GM18517 (cell line): Measurements from ENCODE around the gene SLC17A5.
"Not testable (repeated sequence)": the region's sequence is repeated elsewhere in the genome, so short reads cannot be mapped to it uniquely, and the experiment has no call there.

Experiments
- ATAC-seq: cut with Tn5 transposase; IDR thresholded peaks from one replicate; pipeline ENCODE4 v1.9.1; 2021; ENCODE audit warnings: mild to moderate bottlenecking, moderate library complexity; ENCODE audit not compliant: unreplicated experiment

Gene SLC17A5

DNA sequence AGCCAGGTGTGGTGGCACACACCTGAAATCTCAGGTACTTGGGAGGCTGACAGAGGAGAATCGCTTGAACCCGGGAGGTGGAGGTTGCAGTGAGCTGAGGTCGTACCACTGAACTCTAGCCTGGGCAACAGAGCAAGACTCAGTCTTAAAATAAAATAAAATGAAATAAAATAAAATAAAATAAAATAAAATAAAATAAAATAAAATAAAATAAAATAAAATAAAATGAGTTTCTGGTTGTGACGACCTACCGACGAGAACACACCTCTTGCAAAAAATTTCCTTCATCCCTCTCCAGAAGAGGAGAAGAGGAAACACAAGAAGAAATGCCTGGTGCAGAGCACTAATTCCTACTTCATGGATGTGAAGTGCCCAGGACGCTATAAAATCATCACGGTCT is 35.7 kb downstream of the SLC17A5 start:
- not testable (repeated sequence) for ATAC-seq

GRCh38 chr6:73614802-73615201 is 39.0 kb downstream of the SLC17A5 start:
- ATAC-seq: no peak

GRCh38 chr6:73613806-73614536 is 39.8 kb downstream of the SLC17A5 start:
- no peak for ATAC-seq

- ATAC-seq: no peak
Measured at GRCh38 chr6:73612611-73613010, 41.2 kb downstream of the SLC17A5 start.

DNA sequence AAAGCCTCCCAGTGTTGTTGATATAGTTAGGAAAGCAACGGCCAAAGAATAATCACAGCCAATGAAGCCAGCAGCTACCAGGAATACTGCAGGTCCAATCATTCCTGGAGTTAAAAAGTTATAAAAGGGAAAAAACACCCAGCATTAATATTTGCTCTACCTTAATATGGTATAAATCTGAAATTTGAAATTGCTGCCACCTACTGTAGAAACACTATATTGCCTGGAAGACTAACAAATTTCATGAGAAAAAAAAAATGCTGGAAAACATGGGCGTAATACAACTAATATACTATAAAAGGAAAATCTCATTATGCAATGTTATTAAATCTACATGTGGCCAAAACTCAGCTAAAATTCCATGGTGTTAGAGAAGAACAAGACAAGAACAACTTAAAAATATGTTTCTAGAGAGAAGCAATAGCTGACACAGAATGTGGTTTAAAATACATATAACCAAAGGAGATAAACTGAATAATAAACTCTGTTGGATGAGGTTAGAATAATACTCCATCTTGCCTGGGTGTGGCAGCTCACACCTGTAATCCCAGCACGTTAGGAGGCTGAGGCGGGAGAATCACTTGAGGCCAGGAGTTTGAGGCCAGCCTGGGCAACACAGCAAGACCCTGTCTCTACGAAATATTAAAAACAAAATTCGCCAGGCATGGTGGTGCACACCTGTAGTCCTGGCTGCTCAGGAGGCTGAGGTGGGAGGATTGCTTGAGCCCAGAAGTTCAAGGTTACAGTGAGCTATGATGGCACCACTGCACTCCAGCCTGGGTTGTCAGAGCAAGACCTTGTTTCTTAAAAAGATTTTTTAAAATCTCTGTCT is 43.1 kb downstream of the SLC17A5 start:
- peak; percentile 52 for ATAC-seq

DNA sequence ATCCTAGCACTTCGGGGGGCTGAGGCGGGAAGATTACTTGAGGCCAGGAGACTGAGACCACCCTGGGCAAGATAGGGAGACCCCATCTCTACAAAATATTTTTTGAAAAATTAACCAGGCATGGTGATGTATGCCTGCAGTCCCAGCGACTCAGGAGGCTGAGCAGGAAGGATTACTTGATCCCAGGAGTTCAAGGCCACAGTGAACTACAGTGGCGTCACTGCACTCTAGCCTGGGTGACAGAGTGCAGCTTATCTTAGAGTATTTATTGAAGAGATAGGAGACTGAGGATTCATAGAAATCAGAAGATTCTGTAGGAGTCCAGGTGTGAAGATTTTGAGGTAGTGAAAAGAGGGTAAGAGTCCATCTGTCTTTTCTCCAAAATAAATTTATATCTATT is 45.0 kb downstream of the SLC17A5 start:
- ATAC-seq: no peak

DNA sequence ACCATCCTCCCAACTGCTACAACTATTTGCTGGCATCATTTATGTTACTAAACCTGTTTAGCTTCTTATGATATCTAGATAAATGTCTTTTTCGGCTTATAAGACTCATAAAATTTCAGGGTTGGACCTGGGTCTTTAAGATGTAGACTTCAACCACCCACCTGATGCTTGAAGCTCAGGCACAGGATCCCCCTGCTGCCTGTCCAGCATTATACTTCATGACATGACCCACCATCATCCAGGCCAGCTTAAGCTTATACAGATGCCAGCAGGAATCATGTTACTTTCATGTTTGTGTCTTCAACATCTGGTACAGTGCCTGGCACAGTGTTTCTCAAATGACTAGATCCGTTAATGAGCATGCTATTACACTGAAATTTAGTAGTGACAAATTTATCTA is 47.4 kb downstream of the SLC17A5 start:
- no peak for ATAC-seq

GRCh38 chr6:73604461-73604860 is 49.3 kb downstream of the SLC17A5 start:
- no peak for ATAC-seq

GRCh38 chr6:73604020-73604419 is 49.8 kb downstream of the SLC17A5 start:
- ATAC-seq: no peak

DNA sequence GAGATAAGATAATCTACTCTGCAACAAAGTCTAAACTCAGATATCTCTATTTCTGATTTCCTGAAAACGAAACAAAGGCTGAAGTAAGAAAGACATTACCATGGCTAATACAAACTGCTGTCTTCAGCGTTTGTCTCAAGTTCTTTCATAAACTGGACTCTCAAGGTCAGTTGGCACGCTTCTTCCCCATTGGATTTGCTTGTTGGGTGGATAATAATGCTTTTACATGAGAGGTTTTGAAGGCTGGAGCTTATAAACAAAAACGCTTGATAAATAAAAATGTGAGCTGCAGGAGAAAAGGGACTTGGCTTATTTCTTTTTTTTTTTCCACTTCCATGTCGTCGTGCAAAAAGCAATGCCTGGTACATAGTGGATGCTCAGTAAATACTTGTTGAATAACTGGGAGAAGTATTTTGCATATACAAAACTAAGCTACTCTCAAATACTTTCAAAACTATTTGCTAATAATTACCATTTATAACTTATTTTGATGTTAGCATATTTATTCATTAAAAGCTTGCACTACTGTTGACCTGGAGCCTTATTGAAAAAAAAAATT is 67.3 kb downstream of the SLC17A5 start:
- ATAC-seq: peak; percentile 6

DNA sequence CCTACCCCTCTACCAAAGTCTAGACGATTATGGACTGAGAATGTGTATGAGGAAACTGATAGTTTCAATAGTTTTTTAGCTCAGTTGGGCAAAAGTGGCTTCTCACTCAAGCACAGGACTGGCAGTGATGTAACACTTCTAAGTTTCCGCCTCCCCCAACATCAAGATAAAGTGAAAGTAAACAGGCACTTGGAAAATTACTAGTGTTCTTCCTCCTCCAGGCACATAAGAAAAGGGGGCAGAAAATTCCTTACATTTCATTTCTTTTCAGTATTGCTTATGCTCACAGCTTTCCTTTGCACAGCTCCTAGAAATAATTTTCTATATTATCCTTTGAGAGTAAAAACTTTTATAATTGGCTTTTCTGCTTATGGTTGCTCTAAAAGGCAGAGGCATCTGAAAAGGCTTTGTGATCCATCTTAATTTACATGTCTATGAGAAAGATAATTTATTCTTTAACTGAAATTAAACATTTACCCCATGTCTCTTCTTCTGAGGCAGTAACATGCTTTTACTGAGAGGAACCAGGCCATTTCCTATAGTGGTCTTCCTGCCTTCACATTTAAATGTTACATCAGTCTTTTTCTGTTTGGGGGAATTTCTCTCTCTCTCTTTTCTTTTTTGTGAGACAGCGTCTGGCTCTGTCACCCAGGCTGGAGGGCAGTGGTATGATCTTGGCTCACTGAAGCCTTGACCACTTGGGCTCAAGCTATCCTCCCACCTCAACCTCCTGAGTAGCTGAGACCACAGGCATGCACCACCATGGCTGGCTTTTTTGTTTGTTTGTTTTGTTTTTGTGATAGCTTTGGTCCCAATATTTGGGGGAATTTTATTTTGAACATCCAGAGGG is 68.0 kb downstream of the SLC17A5 start:
- ATAC-seq: peak; percentile 77

DNA sequence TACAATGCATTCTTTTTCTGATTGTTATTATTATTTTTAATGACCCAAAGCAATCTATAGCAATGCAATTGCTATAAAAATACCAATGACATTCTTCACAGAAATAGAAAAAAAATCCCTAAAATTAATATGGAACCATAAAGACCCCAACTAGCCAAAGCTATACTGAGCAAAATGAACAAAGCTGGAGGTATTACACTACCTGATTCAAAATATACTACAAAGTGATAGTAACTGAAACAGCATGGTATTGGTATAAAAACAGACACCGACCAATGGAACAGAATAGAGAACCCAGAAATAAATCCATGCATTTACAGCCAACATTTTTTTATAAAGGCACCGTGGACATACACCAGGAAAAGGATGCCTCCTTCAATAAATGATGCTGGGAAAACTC is 72.5 kb downstream of the SLC17A5 start:
- no peak for ATAC-seq

GRCh38 chr6:73580247-73581149 is 73.3 kb downstream of the SLC17A5 start:
- peak; percentile 79 for ATAC-seq

DNA sequence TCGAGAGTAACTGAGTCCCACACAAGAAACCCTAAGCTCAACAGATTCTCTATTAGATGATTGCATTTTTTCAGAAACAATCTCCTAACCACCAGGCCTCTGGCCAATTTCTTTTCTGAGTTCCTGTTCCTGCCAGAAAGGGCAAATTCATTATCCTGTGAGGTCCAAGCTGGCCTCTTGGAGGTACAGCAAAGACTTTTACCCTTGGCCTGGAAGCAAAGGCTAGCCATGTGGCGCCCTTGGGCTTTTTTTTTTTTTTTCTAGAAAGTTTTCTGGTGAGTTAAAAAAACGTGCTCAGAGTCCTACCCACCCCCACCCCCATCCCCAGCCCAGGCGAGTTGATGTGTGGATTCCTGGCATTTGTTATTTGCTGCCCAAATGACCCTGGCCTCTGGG is 73.9 kb downstream of the SLC17A5 start:
- no peak for ATAC-seq

- ATAC-seq: no peak
Measured at GRCh38 chr6:73579389-73579788, 74.4 kb downstream of the SLC17A5 start.

GRCh38 chr6:73577676-73578075 is 76.1 kb downstream of the SLC17A5 start:
- no peak for ATAC-seq

DNA sequence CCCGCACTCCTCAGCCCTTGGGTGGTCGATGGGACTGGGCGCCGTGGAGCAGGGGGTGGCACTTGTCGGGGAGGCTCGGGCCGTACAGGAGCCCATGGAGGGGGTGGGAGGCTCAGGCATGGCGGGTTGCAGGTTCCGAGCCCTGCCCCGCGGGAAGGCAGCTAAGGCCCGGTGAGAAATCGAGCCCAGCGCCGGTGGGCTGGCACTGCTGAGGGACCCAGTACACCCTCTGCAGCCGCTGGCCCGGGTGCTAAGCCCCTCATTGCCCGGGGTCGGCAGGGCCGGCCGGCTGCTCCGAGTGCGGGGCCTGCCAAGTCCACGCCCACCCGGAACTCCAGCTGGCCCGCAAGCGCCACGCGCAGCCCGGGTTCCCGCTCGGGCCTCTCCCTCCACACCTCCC is 81.3 kb downstream of the SLC17A5 start:
- not testable (repeated sequence) for ATAC-seq

GRCh38 chr6:73571218-73572181 is 82.3 kb downstream of the SLC17A5 start:
- not testable (repeated sequence) for ATAC-seq

GRCh38 chr6:73569121-73569520 is 84.7 kb downstream of the SLC17A5 start:
- ATAC-seq: no peak
